Subcutaneous adipose tissue (tissue), 4 donors: ENCODE data around the gene ZNF320. TPM values are rescaled to one million over a fixed set of nuclear protein-coding genes. Genes with fewer than 3 reads are reported as not detected.

ENCODE experiments used
- total RNA-seq, 4 donors: library from RNA; depleted of rRNA; stranded (reverse); fragments of >200 nt; gene quantifications; one replicate each; pipeline ENCODE4 v1.1.0, GENCODE V29; 2016
- TF ChIP-seq, protein P1 (sequence below): fragments of 450-650 bp; IDR thresholded peaks from one replicate; pipeline ENCODE4 v1.5.1; 2016; ENCODE audit warnings: low read depth, mild to moderate bottlenecking, control low read depth, antibody characterized with exemption, moderate library complexity

The ZNF320 gene
- total RNA-seq, 4 donors from 2014 or later = 5.3 to 13.9 (median 7.4) TPM

DNA sequence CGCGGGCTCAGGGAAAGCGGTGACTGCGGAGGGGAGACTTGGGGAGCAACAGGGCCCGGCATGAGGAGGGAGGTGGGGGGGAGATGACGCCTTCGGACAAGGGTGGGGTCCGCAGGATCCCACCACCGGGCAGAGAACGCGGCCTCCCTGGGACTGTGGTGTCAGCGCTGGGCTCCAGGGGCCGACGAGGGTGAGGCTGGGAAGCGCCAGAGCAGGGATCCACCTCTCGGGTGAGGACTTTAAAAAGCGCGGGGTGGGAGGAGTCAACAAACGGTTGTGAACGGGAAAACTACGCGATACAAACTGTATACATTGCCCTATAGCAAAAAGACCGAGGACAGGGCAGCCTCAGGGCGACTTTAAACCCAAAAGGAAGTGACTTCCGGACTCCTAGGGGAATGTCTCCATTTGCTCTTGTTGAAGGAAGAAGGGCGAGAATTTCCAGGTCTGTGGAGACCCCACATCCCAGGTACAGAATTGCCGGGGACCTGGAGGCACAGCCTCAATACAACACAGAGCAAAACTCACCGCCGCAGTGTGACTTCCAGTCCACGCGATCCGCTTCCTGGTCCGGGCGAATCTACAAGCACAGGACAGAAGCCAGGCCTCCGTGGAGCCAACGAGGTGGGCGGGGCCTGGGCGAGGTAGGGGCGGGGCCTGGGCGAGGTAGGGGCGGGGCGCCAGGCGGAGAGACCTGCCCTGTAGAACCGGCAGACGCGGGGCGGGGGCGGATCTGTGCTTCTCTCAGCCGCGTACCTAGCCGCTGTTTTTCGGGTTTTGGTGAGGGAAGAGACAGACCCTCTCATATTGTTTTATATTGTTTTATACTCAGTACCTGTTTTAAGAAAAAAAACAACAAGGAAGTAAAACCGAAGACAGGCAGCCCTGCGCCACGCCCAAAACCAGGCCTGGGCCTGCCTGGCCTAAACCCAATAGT lies 25.7 kb upstream of the ZNF320 start, which contains the start of gene ZNF888:
Gene ZNF888 (minus strand): TSS at position 588 of the 937 bp plus-strand sequence. CDS start 5,555 bp downstream, outside the sequence.
- TF ChIP-seq, protein P1, sequence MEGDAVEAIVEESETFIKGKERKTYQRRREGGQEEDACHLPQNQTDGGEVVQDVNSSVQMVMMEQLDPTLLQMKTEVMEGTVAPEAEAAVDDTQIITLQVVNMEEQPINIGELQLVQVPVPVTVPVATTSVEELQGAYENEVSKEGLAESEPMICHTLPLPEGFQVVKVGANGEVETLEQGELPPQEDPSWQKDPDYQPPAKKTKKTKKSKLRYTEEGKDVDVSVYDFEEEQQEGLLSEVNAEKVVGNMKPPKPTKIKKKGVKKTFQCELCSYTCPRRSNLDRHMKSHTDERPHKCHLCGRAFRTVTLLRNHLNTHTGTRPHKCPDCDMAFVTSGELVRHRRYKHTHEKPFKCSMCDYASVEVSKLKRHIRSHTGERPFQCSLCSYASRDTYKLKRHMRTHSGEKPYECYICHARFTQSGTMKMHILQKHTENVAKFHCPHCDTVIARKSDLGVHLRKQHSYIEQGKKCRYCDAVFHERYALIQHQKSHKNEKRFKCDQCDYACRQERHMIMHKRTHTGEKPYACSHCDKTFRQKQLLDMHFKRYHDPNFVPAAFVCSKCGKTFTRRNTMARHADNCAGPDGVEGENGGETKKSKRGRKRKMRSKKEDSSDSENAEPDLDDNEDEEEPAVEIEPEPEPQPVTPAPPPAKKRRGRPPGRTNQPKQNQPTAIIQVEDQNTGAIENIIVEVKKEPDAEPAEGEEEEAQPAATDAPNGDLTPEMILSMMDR = no peak

DNA sequence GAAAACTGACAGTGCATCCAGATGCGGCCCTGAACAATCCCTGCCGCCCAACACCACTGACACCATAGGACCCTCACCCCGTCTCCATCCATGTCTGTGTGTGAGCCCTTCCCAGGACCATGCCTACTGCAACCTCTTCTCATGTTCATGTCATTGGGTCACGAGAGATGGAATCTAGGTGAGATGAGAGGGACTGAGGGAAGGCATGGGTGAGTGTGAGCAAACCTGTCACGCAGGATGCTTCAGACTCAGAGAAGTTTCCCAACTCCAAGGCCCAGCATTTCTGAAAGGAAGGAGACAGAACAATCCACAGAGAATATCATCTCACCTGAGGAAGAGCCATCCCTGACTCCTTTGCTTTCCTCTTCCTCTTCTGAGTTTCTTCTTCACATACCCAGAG lies 20.1 kb upstream of the ZNF320 start:
- TF ChIP-seq, protein P1 = no peak

DNA sequence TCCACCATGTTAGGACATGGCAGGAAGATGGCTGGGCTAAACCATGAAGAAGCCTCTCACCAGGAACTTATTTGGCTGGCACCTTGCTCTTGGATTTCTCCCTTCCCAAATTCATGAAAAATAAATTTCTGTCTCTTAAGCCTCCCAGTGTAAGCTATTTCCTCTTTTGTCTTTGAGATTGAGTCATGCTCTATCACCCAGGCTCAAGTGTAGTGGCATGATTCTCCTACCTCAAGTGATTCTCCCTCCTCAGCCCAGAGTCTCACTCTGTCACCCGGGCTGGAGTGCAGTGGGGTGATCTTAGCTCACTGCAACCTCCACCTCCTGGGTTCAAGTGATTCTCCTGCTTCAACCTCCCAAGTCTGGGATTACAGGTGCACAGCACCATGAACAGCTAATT lies 13.2 kb upstream of the ZNF320 start:
- TF ChIP-seq, protein P1 = no peak

DNA sequence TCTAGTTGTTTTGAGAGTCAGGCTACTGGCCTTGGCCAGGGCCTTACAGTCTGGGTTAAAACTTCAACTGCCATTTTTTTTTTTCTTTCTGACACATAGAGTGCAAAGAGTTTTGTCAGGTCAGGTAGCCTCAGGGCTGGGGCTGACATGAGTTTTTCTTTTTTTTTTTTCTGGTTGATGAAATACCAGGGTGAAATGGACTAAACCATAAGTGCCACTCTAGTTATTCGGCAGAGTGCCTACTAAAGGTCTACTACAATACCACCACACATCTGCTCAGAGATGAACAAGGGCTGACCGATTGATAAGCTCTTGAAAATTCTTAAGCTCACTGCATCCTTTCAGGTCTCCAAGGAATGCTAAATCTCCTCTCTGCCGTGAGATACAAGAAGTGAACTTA lies 4.4 kb upstream of the ZNF320 start:
- TF ChIP-seq, protein P1 = no peak

DNA sequence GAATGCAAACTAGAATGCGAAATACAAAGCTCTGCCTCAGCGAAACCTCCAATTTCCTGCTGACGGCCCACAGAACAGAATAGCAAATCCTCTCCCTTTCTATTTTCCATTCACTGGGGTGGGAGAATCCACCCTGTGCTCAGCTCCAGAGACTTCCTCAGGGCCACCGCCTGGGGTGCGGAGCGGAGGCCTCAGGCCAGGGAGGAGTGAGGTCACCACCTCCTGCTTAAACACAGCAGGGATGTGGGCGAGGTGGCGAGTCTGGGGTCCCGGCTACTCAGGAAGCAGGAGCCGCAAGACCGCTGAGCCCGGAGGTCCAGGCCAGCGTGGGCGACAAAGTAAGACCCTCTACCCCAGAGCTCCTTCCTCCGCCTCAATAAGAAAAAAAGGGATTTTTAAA lies 666 bp upstream of the ZNF320 start:
- TF ChIP-seq, protein P1 = no peak

DNA sequence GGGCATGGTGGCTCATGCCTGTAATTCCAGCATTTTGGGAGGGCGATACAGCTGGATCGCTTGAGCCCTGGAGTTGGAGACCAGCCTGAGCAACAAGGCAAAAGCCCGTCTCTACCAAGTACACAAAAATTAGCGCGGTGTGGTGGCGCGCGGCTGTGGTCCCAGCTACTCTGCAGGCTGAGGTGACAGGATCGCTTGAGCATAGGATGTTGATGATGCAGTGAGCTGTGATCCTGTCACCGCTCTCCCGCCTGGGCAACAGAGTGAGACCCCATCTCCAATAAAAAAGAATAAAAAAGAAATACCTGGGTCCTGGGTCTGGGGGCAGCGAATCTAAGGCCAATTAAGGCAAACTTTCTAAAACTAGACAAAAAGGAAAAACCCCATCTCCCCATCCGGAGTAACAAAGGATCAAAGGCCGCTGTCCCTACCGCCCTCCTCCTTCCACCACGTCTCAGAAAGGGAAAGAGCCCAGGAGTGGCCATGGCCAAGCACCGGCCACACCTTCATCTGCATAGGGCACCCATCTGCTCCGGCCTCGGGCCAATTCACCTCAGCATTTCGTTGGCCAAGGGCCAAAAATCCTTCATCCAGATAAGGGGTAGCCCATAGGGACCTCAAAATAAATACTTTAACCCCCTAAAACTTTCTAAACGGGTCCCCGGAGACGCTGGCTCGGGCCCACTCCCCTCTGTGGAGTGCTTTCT lies 851 bp downstream of the ZNF320 start:
- TF ChIP-seq, protein P1 = no peak

DNA sequence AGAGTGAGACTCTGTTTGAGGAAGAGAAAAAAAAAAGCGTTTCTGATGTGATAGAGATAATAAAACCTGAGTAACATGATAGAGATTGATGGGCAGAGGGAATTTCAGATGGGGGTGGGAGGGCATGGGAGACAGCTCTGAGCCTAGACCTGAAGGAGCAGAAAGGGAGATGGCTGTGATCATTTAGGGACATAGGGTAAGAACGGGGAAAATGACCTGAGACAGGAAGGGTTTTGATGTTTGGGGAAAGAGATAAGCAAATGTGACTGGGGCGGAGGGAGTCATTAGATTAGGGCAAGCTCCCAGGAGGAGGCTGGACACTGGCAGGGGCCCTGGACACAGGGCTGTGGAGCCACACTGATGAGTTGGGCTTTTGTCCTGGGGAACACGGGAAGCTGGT lies 6.1 kb downstream of the ZNF320 start:
- TF ChIP-seq, protein P1 = no peak
